ENCODE measurements around the gene SLC35C1. TPM values are rescaled to one million over a fixed set of nuclear protein-coding genes. Genes with fewer than 3 reads are reported as not detected.
A peak's percentile ranks its signal among the peaks of the same experiment; 100 is the strongest.

SLC35C1 gene
- polyA plus RNA-seq (2014; cell fraction: cytosol; rRNA removed): 2.1 and 2.7 TPM in 2 replicates
- polyA plus RNA-seq (2014; cell fraction: nucleus; rRNA removed): 1.1 and 2.1 TPM in 2 replicates

- DNase-seq (ENCODE audit: low spot score): peak; percentile 94
Observed at GRCh38 chr11:45804761-45805304, at the start of gene SLC35C1. Gene SLC35C1 (plus strand): TSS chr11:45805149. CDS start chr11:45805802, 653 bp downstream.

- no peak for DNase-seq (ENCODE audit: low spot score)
Observed at GRCh38 chr11:45755281-45755859, 49.6 kb upstream of the SLC35C1 start.

- DNase-seq (ENCODE audit: low spot score): no peak
Observed at GRCh38 chr11:45756384-45757010, 48.5 kb upstream of the SLC35C1 start.

- DNase-seq (ENCODE audit: low spot score): no peak
Observed at GRCh38 chr11:45757672-45758071, 47.3 kb upstream of the SLC35C1 start.

- DNase-seq (ENCODE audit: low spot score): no peak
Observed at GRCh38 chr11:45761659-45762058, 43.3 kb upstream of the SLC35C1 start.

GRCh38 chr11:45765107-45765668, 39.8 kb upstream of the SLC35C1 start:
- no peak for DNase-seq (ENCODE audit: low spot score)

GRCh38 chr11:45765836-45766235, 39.1 kb upstream of the SLC35C1 start:
- no peak for DNase-seq (ENCODE audit: low spot score)

GRCh38 chr11:45766469-45766868, 38.5 kb upstream of the SLC35C1 start:
- no peak for DNase-seq (ENCODE audit: low spot score)

GRCh38 chr11:45768486-45768885, 36.5 kb upstream of the SLC35C1 start:
- DNase-seq (ENCODE audit: low spot score): no peak

GRCh38 chr11:45769960-45770359, 35.0 kb upstream of the SLC35C1 start:
- no peak for DNase-seq (ENCODE audit: low spot score)

- peak; percentile 42 for DNase-seq (ENCODE audit: low spot score)
Observed at GRCh38 chr11:45771193-45771565, 33.8 kb upstream of the SLC35C1 start.

GRCh38 chr11:45771566-45772448, 33.1 kb upstream of the SLC35C1 start:
- DNase-seq (ENCODE audit: low spot score): peak; percentile 73

GRCh38 chr11:45772449-45772774, 32.5 kb upstream of the SLC35C1 start:
- no peak for DNase-seq (ENCODE audit: low spot score)

GRCh38 chr11:45772986-45773785, 31.8 kb upstream of the SLC35C1 start:
- DNase-seq (ENCODE audit: low spot score): no peak

- DNase-seq (ENCODE audit: low spot score): no peak
Observed at GRCh38 chr11:45773786-45774655, 30.9 kb upstream of the SLC35C1 start.

- DNase-seq (ENCODE audit: low spot score): no peak
Observed at GRCh38 chr11:45774786-45775185, 30.2 kb upstream of the SLC35C1 start.

GRCh38 chr11:45777127-45777969, 27.6 kb upstream of the SLC35C1 start:
- DNase-seq (ENCODE audit: low spot score): no peak

- no peak for DNase-seq (ENCODE audit: low spot score)
Observed at GRCh38 chr11:45778341-45778740, 26.6 kb upstream of the SLC35C1 start.

- DNase-seq (ENCODE audit: low spot score): no peak
Observed at GRCh38 chr11:45779602-45780001, 25.3 kb upstream of the SLC35C1 start.

All from SK-N-DZ (cell line).